SK-N-SH (cell line): ENCODE data around the gene RNF144B.

Experiments
- FOXM1 ChIP-seq: IDR thresholded peaks from 2 replicates; pipeline ENCODE4 v1.4.0; 2012; ENCODE audit warnings: low read depth, mild to moderate bottlenecking
- GATA2 ChIP-seq: sonication (generic); formaldehyde crosslinking; IDR thresholded peaks from 2 replicates; pipeline ENCODE4 v1.5.0; 2020; ENCODE audit warnings: mild to moderate bottlenecking, missing genetic modification reagents
- TF ChIP-seq, protein P1 (sequence below): IDR thresholded peaks from 2 replicates; pipeline ENCODE4 v1.4.0; 2012; ENCODE audit warnings: low read depth
- TF ChIP-seq, protein P2 (sequence below): fragments of 200-600 bp; sonication (generic); IDR thresholded peaks from 2 replicates; pipeline ENCODE4 v1.6.1; 2017; ENCODE audit warnings: antibody characterized with exemption, mild to moderate bottlenecking, moderate library complexity

DNA sequence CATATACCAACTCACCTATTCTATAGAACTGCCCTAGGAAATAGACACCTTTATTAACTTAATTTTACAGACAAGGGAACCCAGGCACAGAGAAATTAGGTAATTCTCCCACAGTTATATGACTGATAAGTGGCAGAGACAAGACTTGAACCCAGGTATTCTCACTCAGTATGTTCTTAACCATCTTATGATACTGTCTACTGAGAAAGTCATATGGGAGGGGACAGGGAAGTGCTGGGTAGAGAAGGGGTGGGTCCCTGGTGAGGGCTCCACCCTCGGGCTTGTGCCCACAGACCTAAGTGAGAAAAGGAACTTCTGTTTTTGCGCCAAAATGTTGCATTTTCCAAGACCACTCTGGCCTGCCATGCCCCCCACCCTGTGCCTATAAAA, 123.5 kb downstream of the RNF144B start:
- TF ChIP-seq, protein P1, sequence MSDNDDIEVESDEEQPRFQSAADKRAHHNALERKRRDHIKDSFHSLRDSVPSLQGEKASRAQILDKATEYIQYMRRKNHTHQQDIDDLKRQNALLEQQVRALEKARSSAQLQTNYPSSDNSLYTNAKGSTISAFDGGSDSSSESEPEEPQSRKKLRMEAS = no peak
- TF ChIP-seq, protein P2, sequence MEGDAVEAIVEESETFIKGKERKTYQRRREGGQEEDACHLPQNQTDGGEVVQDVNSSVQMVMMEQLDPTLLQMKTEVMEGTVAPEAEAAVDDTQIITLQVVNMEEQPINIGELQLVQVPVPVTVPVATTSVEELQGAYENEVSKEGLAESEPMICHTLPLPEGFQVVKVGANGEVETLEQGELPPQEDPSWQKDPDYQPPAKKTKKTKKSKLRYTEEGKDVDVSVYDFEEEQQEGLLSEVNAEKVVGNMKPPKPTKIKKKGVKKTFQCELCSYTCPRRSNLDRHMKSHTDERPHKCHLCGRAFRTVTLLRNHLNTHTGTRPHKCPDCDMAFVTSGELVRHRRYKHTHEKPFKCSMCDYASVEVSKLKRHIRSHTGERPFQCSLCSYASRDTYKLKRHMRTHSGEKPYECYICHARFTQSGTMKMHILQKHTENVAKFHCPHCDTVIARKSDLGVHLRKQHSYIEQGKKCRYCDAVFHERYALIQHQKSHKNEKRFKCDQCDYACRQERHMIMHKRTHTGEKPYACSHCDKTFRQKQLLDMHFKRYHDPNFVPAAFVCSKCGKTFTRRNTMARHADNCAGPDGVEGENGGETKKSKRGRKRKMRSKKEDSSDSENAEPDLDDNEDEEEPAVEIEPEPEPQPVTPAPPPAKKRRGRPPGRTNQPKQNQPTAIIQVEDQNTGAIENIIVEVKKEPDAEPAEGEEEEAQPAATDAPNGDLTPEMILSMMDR = no peak
- TF ChIP-seq FOXM1 (no peak), GATA2 (CRISPR knock-in tag) (no peak)
